SU-DHL-6 (cell line): Measurements from ENCODE around the gene ZSCAN21.

ENCODE experiments used
- H2AFZ ChIP-seq: fragments of 200-600 bp; sonication (generic); 2 replicates; pipeline ENCODE4 v1.6.1; 2014; ENCODE audit warnings: low read depth, mild to moderate bottlenecking, moderate library complexity, mixed read lengths, antibody characterized with exemption, low read length; ENCODE audit not compliant: severe bottlenecking
- H3F3A ChIP-seq: fragments of 200-600 bp; shearing (Covaris generic); 2 replicates; pipeline ENCODE4 v1.6.0; 2016; ENCODE audit warnings: antibody characterized with exemption, mild to moderate bottlenecking; ENCODE audit not compliant: insufficient read depth
- H3K27ac ChIP-seq: fragments of 200-600 bp; sonication (generic); 2 replicates; pipeline ENCODE4 v1.5.1; 2016; ENCODE audit warnings: low read depth, mild to moderate bottlenecking, low read length, moderate library complexity, mixed read lengths
- H3K27me3 ChIP-seq: fragments of 200-600 bp; sonication (generic), shearing (Covaris generic); 2 replicates; pipeline ENCODE4 v1.6.0; 2014; ENCODE audit warnings: mild to moderate bottlenecking, low read length
- H3K36me3 ChIP-seq: fragments of 200-600 bp; sonication (generic); 2 replicates; pipeline ENCODE4 v1.6.1; 2014; ENCODE audit warnings: mild to moderate bottlenecking, low read length, mixed read lengths
- H3K4me2 ChIP-seq: fragments of 300-600, 200-600 bp; shearing (Covaris generic), sonication (generic); 2 replicates; pipeline ENCODE4 v1.6.0; 2014; ENCODE audit warnings: low read length, low read depth, mild to moderate bottlenecking; ENCODE audit not compliant: poor library complexity, severe bottlenecking
- H3K4me3 ChIP-seq: fragments of 200-600 bp; sonication (generic); 2 replicates; pipeline ENCODE4 v1.5.1; 2014; ENCODE audit warnings: antibody characterized with exemption, low read length, mild to moderate bottlenecking, mixed read lengths; ENCODE audit not compliant: insufficient read depth, poor library complexity, severe bottlenecking
- H3K79me2 ChIP-seq: fragments of 200-600 bp; sonication (generic); 2 replicates; pipeline ENCODE4 v1.6.1; 2014; ENCODE audit warnings: mild to moderate bottlenecking, low read length, moderate library complexity; ENCODE audit not compliant: insufficient read depth
- H3K9ac ChIP-seq: fragments of 200-600 bp; sonication (generic); 2 replicates; pipeline ENCODE4 v1.7.0; 2014; ENCODE audit warnings: mild to moderate bottlenecking, low read length
- H3K9me2 ChIP-seq: fragments of 200-600 bp; sonication (generic); replicated peaks from 2 replicates; pipeline ENCODE4 v1.6.1; 2014; ENCODE audit warnings: low read length; ENCODE audit not compliant: insufficient read depth
- H3K9me3 ChIP-seq: fragments of 200-600 bp; sonication (generic); 2 replicates; pipeline ENCODE4 v1.6.1; 2014; ENCODE audit warnings: low read length, mixed read lengths; ENCODE audit not compliant: insufficient read depth
- H4K20me1 ChIP-seq: fragments of 200-600 bp; sonication (generic); 2 replicates; pipeline ENCODE4 v1.6.1; 2014; ENCODE audit warnings: low read depth, mild to moderate bottlenecking, antibody characterized with exemption, low read length, moderate library complexity, mixed read lengths
- EZH2phosphoT487 ChIP-seq: fragments of 200-600 bp; sonication (generic), shearing (Covaris generic); conservative IDR thresholded peaks from 2 replicates; pipeline ENCODE4 v1.6.1; 2018; ENCODE audit warnings: mild to moderate bottlenecking, antibody characterized with exemption, low read length, moderate library complexity, mixed read lengths
- TF ChIP-seq, protein P1 (sequence below): fragments of 200-600 bp; sonication (generic); IDR thresholded peaks from one replicate; pipeline ENCODE4 v1.5.1; 2017; ENCODE audit warnings: antibody characterized with exemption, mild to moderate bottlenecking, low read length, moderate library complexity; ENCODE audit not compliant: insufficient read depth, poor library complexity, severe bottlenecking

ZSCAN21 gene

GRCh38 chr7:100027197-100027596 is 22.4 kb upstream of the ZSCAN21 start:
- H2AFZ ChIP-seq: no peak overlapping the region
- peaks cover 6% of the 10 kb centered on the region for H3K79me2 ChIP-seq
- H3K36me3 ChIP-seq: peaks cover 12% of the 10 kb centered on the region
- no peaks in the 10 kb centered on the region for H4K20me1 ChIP-seq
- H3K9me3 ChIP-seq: no peaks in the 10 kb centered on the region
- H3F3A ChIP-seq: peaks cover 8% of the 10 kb centered on the region
- no peaks in the 10 kb centered on the region for H3K27me3 ChIP-seq
- no peaks in the 10 kb centered on the region for H3K9me2 ChIP-seq
- TF ChIP-seq, protein P1, sequence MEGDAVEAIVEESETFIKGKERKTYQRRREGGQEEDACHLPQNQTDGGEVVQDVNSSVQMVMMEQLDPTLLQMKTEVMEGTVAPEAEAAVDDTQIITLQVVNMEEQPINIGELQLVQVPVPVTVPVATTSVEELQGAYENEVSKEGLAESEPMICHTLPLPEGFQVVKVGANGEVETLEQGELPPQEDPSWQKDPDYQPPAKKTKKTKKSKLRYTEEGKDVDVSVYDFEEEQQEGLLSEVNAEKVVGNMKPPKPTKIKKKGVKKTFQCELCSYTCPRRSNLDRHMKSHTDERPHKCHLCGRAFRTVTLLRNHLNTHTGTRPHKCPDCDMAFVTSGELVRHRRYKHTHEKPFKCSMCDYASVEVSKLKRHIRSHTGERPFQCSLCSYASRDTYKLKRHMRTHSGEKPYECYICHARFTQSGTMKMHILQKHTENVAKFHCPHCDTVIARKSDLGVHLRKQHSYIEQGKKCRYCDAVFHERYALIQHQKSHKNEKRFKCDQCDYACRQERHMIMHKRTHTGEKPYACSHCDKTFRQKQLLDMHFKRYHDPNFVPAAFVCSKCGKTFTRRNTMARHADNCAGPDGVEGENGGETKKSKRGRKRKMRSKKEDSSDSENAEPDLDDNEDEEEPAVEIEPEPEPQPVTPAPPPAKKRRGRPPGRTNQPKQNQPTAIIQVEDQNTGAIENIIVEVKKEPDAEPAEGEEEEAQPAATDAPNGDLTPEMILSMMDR: no peak
- no peak overlapping the region for H3K4me3 ChIP-seq
- H3K27ac ChIP-seq: no peak overlapping the region
- no peak overlapping the region for H3K4me2 ChIP-seq
- H3K9ac ChIP-seq: no peak overlapping the region

DNA sequence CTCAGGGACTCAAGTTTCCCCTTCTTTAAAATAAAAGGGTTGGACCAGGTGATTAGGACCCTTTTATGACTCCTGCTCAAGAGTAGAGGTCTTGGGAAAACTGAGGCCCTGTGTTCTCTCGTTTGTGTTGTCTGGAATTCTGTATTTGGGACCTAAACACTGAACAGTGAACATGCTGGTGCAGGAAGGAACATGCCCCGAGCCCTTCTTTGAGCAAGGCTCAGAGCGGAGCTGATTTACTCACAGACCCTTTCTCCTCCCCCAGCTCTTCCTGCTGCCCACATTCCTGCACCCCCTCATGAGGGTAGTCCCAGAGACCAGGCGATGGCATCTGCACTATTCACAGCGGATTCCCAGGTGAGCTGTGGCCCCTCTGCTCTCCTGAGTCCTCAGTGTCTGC is 20.0 kb upstream of the ZSCAN21 start:
- H3F3A ChIP-seq: peaks cover 8% of the 10 kb centered on the region
- H3K4me2 ChIP-seq: no peak overlapping the region
- H2AFZ ChIP-seq: no peak overlapping the region
- H3K4me3 ChIP-seq: no peak overlapping the region
- TF ChIP-seq EZH2phosphoT487: no peak
- no peak overlapping the region for H3K27ac ChIP-seq
- H3K79me2 ChIP-seq: no peaks in the 10 kb centered on the region
- H3K9me3 ChIP-seq: no peaks in the 10 kb centered on the region
- H3K36me3 ChIP-seq: peaks cover 9% of the 10 kb centered on the region
- no peaks in the 10 kb centered on the region for H4K20me1 ChIP-seq
- H3K9me2 ChIP-seq: no peaks in the 10 kb centered on the region
- H3K9ac ChIP-seq: no peak overlapping the region
- no peaks in the 10 kb centered on the region for H3K27me3 ChIP-seq

DNA sequence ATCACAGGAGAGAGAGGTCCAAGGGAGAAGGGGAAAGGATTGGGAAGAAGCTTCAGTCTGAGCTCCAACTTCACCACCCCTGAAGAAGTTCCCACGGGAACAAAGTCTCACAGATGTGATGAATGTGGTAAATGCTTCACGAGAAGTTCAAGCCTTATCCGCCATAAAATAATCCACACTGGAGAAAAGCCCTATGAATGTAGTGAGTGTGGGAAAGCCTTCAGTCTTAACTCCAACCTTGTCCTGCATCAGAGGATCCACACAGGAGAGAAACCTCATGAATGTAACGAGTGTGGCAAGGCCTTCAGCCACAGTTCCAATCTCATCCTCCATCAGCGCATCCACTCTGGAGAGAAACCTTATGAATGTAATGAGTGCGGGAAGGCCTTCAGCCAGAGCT is 16.0 kb upstream of the ZSCAN21 start:
- no peaks in the 10 kb centered on the region; the same call in 1 of the 2 replicates for H3F3A ChIP-seq
- H3K9me2 ChIP-seq: no peaks in the 10 kb centered on the region
- no peaks in the 10 kb centered on the region for H3K9me3 ChIP-seq
- TF ChIP-seq EZH2phosphoT487: no peak
- TF ChIP-seq, protein P1: no peak
- no peak overlapping the region for H3K4me3 ChIP-seq
- no peaks in the 10 kb centered on the region for H3K27me3 ChIP-seq
- no peaks in the 10 kb centered on the region; the same call in 1 of the 2 replicates for H3K36me3 ChIP-seq
- H2AFZ ChIP-seq: no peak overlapping the region
- H3K27ac ChIP-seq: no peak overlapping the region
- H3K4me2 ChIP-seq: no peak overlapping the region
- no peaks in the 10 kb centered on the region for H4K20me1 ChIP-seq
- no peaks in the 10 kb centered on the region for H3K79me2 ChIP-seq
- H3K9ac ChIP-seq: no peak overlapping the region

- TF ChIP-seq, protein P1: no peak
- no peak for TF ChIP-seq EZH2phosphoT487
- Histone ChIP-seq H3K36me3 (no peaks in the 10 kb centered on the region; the same call in 1 of the 2 replicates), H3K9ac (no peak overlapping the region), H3K4me2 (no peak overlapping the region), H4K20me1 (no peaks in the 10 kb centered on the region), H3K27ac (no peak overlapping the region), H3K79me2 (no peaks in the 10 kb centered on the region), H3K4me3 (no peak overlapping the region), H3K9me2 (no peaks in the 10 kb centered on the region), H2AFZ (no peak overlapping the region), H3K9me3 (no peaks in the 10 kb centered on the region), H3K27me3 (no peaks in the 10 kb centered on the region), H3F3A (no peaks in the 10 kb centered on the region; the same call in 1 of the 2 replicates)
These were observed 14.6 kb upstream of the ZSCAN21 start for GRCh38 chr7:100034871-100035510.
